Hair follicular keratinocyte (primary cell): Measurements from ENCODE around the gene TAF6. TPM values are rescaled to one million over a fixed set of nuclear protein-coding genes. Genes with fewer than 3 reads are reported as not detected.

Experiments used
- total RNA-seq: library from RNA; depleted of rRNA; stranded (reverse); fragments of >200 nt; gene quantifications from 2 replicates; pipeline ENCODE4 v1.2.3, GENCODE V29; 2015

The TAF6 gene
- total RNA-seq, result 59.5 and 65.9 TPM in 2 replicates

DNA sequence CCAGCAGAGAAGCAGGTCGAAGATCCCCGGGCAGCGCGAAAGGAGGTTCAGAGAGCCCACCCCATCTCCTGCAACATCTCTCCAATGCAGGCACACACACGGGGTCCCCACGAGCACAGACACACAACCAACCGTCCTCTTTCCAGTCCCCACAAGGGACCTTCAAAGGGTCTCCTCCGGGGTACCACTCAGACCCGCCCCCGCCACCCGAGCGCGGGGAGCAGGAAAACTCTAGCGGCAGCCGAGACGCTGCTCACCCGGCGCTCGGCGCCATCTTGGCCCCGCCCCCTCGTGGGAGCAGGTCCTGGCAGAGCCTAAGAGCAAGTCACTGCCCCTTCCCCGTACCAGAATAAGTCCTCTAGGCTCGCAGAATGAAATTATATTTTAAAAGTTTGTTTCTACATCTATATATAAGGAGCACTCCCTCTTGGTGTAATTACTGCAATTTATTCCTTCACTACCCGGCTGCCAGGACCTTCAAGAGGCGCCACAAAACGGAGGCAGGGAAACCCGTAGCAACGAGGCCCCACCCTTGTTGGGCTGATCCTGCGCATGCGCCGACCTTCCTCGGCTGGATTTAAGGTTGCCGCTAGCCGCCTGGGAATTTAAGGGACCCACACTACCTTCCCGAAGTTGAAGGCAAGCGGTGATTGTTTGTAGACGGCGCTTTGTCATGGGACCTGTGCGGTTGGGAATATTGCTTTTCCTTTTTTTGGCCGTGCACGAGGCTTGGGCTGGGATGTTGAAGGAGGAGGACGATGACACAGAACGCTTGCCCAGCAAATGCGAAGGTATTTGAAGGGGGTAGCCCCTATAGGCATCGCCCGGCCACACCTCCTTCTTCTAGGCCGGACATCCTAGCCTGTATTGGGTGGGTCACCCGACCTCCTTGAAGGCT is at the start of gene TAF6, which contains the start of gene CNPY4:
TSS of gene TAF6 (minus strand) at position 287 of the 898 bp plus-strand sequence. CDS start 5,149 bp downstream, outside the sequence.
TSS of gene CNPY4 (plus strand) at position 563 of the 898 bp plus-strand sequence. CDS start at position 674, 111 bp downstream.

DNA sequence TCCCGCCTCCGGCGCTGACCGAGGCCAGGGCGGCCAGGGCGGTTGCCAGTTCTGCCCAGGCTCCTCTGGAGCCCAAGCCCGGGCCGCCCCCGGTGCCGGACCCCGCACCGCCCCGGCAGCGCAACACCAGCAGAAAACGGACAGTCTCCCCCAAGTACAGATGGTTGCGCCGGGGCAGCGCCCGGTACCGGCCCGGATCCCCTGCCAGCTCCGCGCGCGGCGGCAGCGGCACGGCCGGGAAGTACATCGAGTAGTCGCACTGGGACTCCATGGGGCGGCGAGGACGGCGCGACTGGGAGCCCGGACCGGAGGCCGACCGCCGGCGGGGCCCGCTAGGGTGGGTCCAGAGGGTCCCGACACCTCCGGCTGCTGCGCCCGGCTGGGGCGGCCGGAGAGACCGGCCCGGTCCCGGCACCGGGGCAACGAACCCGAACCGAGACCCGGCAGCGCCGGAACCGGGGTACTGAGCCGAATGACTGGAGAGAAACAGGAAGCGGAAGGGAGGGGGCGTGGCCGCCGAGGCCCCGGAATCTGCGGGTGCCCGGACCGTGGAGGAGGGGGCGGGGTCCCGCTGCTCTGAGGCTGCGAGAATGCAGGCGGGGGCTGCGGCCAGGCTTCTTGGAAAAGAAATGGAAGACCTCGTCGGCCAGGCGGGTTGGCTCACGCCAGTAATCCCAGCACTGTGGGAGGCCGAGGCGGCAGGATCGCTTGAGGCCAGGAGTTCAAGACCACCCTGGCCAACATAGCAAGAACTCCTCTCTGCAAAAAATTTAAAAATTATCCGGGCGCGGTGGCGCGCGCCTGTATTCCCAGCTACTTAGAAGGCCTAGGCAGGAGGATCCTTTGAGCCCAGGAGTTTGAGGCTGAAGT is 39.3 kb upstream of the TAF6 start, which contains the start of gene TRAPPC14:
TSS of gene TRAPPC14 (minus strand) at position 495 of the 870 bp plus-strand sequence. CDS start at position 271, 224 bp downstream.

GRCh38 chr7:100148559-100149328 is 29.6 kb upstream of the TAF6 start, which contains the start of gene LAMTOR4:
Gene LAMTOR4 (plus strand): TSS chr7:100148918. CDS start chr7:100148973, 55 bp downstream.

GRCh38 chr7:100126931-100127865 is 8.0 kb upstream of the TAF6 start, which contains the start of gene MBLAC1:
Gene MBLAC1 (plus strand): TSS chr7:100126967. CDS start chr7:100127396, 429 bp downstream.

DNA sequence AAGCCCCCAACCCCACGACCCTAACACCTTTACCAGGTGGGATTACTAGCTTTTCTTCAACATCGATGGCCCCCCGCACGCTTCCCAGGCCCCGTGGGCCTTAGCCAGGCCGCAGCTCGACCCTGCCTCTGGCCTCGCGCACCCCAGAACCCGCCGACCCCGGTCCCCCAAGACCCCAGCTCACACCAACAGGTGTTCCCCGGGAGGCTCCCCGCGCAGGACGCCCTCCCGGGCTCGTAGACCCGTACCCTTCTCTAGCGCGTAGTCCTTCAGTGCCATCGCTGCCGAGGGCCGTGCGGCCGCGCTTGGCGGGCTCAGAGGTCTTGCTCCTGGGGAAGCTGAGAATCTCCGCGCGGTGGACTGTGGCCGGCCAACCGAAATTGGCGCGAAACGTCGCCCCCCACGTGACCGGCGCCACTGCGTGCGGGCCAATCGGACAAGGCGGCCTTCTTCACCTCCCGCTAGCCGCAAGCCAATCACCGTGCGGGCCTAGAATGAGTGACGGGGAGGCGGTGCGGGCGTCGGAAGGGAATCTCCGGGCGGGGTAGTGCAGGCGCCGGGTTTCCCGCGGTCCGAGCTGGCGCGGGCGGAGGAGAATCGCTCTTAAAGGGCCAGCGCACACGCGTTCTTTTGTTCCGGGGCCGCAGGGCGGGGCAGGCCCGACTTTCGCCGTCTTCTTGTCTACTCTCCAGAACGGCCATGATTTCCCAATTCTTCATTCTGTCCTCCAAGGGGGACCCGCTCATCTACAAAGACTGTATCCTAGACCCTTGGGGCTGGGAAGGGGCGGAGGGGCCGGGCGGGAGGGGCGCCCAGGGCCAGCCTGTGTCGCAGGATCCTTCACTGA is 17.9 kb downstream of the TAF6 start, which contains the start of the genes AP4M1 and MCM7:
TSS of gene AP4M1 (plus strand) at position 628 of the 847 bp plus-strand sequence. CDS start at position 700, 72 bp downstream.
TSS of gene MCM7 (minus strand) at position 382 of the 847 bp plus-strand sequence. CDS start at position 279, 103 bp downstream.

DNA sequence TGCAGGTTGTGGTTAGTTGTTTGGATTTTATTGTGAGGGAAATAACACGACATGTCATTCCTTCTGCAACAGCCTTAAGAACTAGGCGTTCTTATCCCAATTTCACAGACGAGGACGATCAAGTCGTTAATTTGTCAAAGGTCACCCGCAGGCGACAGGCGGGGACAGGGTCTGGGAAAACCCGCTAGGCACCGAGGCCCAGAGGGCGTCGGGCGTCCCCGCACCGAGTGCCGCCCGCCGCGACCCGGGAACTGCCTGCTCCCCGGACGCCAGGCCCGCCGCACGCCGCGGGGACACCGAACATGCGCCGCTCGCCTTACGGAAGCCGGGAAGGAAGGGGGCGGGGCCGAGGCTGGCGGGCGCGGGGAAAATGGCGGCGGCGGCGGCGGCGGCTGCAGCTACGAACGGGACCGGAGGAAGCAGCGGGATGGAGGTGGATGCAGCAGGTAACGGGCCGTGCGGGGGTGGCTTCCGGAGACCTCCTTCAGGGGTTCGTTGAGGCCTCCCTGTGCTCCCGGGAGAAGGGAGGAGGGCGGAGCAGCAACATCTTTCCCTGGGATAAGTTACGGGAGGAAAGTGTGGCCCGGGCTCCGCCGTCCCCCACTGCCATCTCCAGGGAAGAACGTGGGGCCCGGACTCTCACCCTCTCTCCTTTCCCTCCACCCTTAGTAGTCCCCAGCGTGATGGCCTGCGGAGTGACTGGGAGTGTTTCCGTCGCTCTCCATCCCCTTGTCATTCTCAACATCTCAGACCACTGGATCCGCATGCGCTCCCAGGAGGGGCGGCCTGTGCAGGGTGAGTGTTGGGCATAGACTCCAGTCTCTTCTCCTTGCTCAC is 30.3 kb downstream of the TAF6 start, which contains the start of gene COPS6:
TSS of gene COPS6 (plus strand) at position 349 of the 837 bp plus-strand sequence. CDS start at position 371, 22 bp downstream.

GRCh38 chr7:100081535-100082102 is 37.5 kb downstream of the TAF6 start, which contains the start of gene ZNF3:
Gene ZNF3 (minus strand): TSS chr7:100081723. CDS start chr7:100077357, 4,366 bp downstream.

Other genes with a start within 250 kb of the TAF6 start
- gene OR2AE1, start 242.3 kb downstream of the TAF6 start, total RNA-seq, result not detected in 2 replicates
- 12.5 and 21.3 TPM in 2 replicates for gene TRIM4, start 199.8 kb downstream of the TAF6 start, total RNA-seq
- not detected in 2 replicates for gene GJC3, start 189.7 kb downstream of the TAF6 start, total RNA-seq
- gene AZGP1, start 143.3 kb downstream of the TAF6 start, total RNA-seq, result 0.39 TPM in 1 of 2 replicates, not detected in the other
- 18.6 and 21.3 TPM in 2 replicates for gene ZKSCAN1, start 103.8 kb downstream of the TAF6 start, total RNA-seq
- gene ZSCAN21, start 69.6 kb downstream of the TAF6 start, total RNA-seq, result 9.1 and 10.7 TPM in 2 replicates
- 10.3 and 11.4 TPM in 2 replicates for gene ZNF3, start 37.6 kb downstream of the TAF6 start, total RNA-seq
- gene COPS6, start 30.4 kb downstream of the TAF6 start, total RNA-seq, result 52.7 and 64.4 TPM in 2 replicates
- 63.3 and 194 TPM in 2 replicates for gene MCM7, start 18.0 kb downstream of the TAF6 start, total RNA-seq
- gene AP4M1, start 17.7 kb downstream of the TAF6 start, total RNA-seq, result 8.4 and 12.8 TPM in 2 replicates
- 10.3 and 11.2 TPM in 2 replicates for gene CNPY4, start 276 bp upstream of the TAF6 start, total RNA-seq
- 1.2 and 1.8 TPM in 2 replicates for gene MBLAC1, start 7.6 kb upstream of the TAF6 start, total RNA-seq
- 135 and 222 TPM in 2 replicates for gene LAMTOR4, start 29.6 kb upstream of the TAF6 start, total RNA-seq
- 8.4 and 9.6 TPM in 2 replicates for gene TRAPPC14, start 39.4 kb upstream of the TAF6 start, total RNA-seq
- gene GAL3ST4, start 49.3 kb upstream of the TAF6 start, total RNA-seq, result 3.0 and 3.5 TPM in 2 replicates
- gene GPC2, start 58.0 kb upstream of the TAF6 start, total RNA-seq, result 0.30 and 1.1 TPM in 2 replicates
- 0.04 TPM in 1 of 2 replicates, not detected in the other for gene STAG3, start 58.6 kb upstream of the TAF6 start, total RNA-seq
- not detected in 2 replicates for gene PVRIG, start 100.6 kb upstream of the TAF6 start, total RNA-seq
- gene SPDYE3, start 188.3 kb upstream of the TAF6 start, total RNA-seq, result not detected in 2 replicates
- gene PILRB, start 238.8 kb upstream of the TAF6 start, total RNA-seq, result 6.9 and 10.9 TPM in 2 replicates